ENCODE data around the gene ADCY6.

ADCY6 gene

DNA sequence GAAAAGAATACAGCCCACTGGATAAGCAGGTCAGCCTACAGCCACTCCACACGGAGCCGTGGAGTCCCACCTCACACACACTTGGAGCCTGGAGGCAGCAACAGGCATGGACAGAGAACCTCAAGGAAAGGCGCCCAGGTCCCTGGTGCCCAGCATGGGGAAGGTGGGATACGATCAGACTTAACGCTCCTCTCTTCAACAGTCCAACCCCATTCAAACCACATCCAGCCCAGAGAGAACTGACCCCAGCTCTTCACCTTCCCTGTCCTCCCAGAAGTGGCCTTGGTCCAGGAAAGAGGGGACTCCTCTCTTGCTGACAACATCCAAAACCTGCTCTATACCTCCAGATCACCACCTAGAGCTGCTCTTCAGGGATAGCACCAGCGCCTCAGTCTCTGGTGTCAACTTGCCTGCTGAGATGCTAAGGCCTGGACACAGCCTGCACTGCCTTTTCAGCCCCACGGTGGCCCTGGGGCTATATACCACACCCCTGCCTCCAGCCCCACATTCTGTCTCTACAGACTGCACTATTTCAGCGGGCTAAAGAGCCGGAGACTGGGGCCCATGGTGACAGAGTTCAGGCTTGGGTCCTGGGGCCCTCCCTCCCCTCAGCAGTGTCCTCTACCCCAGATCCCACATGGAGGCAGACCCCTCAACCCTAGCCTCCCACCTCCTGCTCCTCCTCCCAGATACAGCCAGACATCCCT, 7.0 kb downstream of the ADCY6 start:
- H3K9me3 ChIP-seq (ENCODE audit: control insufficient read depth in 1 of 2, low read length in 2 of 2), result no peaks in the 10 kb centered on the region
- H3K4me1 ChIP-seq (ENCODE audit: control insufficient read depth in 1 of 2, insufficient read depth in 2 of 2, low read length in 2 of 2), result peaks cover 7 to 22% of the 10 kb centered on the region in 2 donors
- no peak overlapping the region for H3K4me3 ChIP-seq (ENCODE audit: low read depth in 1 of 2, low read length in 2 of 2)
- H3K27ac ChIP-seq (ENCODE audit: low read length), result no peak overlapping the region
- H3K36me3 ChIP-seq (ENCODE audit: control insufficient read depth in 1 of 2, insufficient read depth in 2 of 2, low read length in 2 of 2), result peaks cover 4 to 6% of the 10 kb centered on the region in 2 donors
- H3K27me3 ChIP-seq (ENCODE audit: low read depth, low read length), result no peaks in the 10 kb centered on the region

GRCh38 chr12:48780381-48781025, 8.4 kb downstream of the ADCY6 start:
- Histone ChIP-seq H3K36me3 (ENCODE audit: control insufficient read depth in 1 of 2, insufficient read depth in 2 of 2, low read length in 2 of 2) (peaks cover 5 to 13% of the 10 kb centered on the region in 2 donors), H3K9me3 (ENCODE audit: control insufficient read depth in 1 of 2, low read length in 2 of 2) (no peaks in the 10 kb centered on the region), H3K27me3 (ENCODE audit: low read depth, low read length) (no peaks in the 10 kb centered on the region), H3K4me3 (ENCODE audit: low read depth in 1 of 2, low read length in 2 of 2) (no peak overlapping the region), H3K27ac (ENCODE audit: low read length) (peak overlapping the region; percentile 23), H3K4me1 (ENCODE audit: control insufficient read depth in 1 of 2, insufficient read depth in 2 of 2, low read length in 2 of 2) (peaks cover 7 to 22% of the 10 kb centered on the region in 2 donors)

DNA sequence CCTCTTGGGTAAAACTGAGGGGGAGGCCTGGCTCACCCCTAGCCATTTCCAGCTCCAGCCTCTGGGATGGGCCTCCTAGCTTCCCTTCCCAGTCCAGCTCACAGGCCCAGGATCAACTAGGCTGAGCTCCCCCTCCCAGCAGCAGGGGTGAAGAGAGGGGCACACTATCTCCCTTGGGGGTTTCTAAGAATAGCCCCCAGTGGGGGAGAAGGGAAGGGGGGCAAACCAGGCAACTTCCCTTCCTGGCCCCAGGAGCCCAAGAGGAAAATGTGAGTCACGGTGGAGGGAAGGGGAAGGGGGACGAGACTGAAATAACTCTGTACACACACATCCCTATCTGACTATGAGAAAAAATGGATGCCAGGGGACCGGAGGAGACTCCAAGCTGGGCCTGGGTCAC, 9.0 kb downstream of the ADCY6 start:
- H3K27ac ChIP-seq (ENCODE audit: low read length), result peak overlapping the region; percentile 23
- H3K36me3 ChIP-seq (ENCODE audit: control insufficient read depth in 1 of 2, insufficient read depth in 2 of 2, low read length in 2 of 2), result peaks cover 10 to 19% of the 10 kb centered on the region in 2 donors
- H3K4me3 ChIP-seq (ENCODE audit: low read depth in 1 of 2, low read length in 2 of 2), result no peak overlapping the region
- no peaks in the 10 kb centered on the region for H3K27me3 ChIP-seq (ENCODE audit: low read depth, low read length)
- H3K9me3 ChIP-seq (ENCODE audit: control insufficient read depth in 1 of 2, low read length in 2 of 2), result no peaks in the 10 kb centered on the region
- peaks cover 7 to 22% of the 10 kb centered on the region in 2 donors for H3K4me1 ChIP-seq (ENCODE audit: control insufficient read depth in 1 of 2, insufficient read depth in 2 of 2, low read length in 2 of 2)

GRCh38 chr12:48777501-48778400, 11.1 kb downstream of the ADCY6 start:
- Histone ChIP-seq H3K9me3 (ENCODE audit: control insufficient read depth in 1 of 2, low read length in 2 of 2) (no peaks in the 10 kb centered on the region), H3K36me3 (ENCODE audit: control insufficient read depth in 1 of 2, insufficient read depth in 2 of 2, low read length in 2 of 2) (peaks cover 20 to 39% of the 10 kb centered on the region in 2 donors), H3K27ac (ENCODE audit: low read length) (no peak overlapping the region), H3K4me3 (ENCODE audit: low read depth in 1 of 2, low read length in 2 of 2) (no peak overlapping the region), H3K27me3 (ENCODE audit: low read depth, low read length) (no peaks in the 10 kb centered on the region), H3K4me1 (ENCODE audit: control insufficient read depth in 1 of 2, insufficient read depth in 2 of 2, low read length in 2 of 2) (peaks cover 7 to 22% of the 10 kb centered on the region in 2 donors)

DNA sequence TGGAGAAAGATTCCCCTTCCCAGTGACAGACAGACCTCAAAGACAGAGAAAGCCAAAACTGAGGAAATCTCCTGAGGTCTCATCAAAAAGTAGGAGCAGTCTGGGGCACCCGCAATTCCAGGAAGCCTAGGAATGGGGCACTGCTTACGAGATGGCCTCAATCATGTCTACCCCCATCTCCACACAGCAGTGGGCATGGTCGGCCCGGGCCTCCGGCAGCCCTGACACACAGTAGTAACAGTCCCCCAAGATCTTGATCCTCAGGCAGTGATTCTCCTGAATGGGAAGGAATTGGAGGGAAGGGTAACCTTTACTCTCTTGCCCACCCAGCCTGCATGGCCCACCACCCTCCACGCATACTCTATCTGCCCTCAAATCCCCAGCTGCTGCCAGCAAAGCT, 11.9 kb downstream of the ADCY6 start:
- Histone ChIP-seq H3K27me3 (ENCODE audit: low read depth, low read length) (no peaks in the 10 kb centered on the region), H3K27ac (ENCODE audit: low read length) (no peak overlapping the region), H3K4me3 (ENCODE audit: low read depth in 1 of 2, low read length in 2 of 2) (no peak overlapping the region), H3K9me3 (ENCODE audit: control insufficient read depth in 1 of 2, low read length in 2 of 2) (no peaks in the 10 kb centered on the region), H3K36me3 (ENCODE audit: control insufficient read depth in 1 of 2, insufficient read depth in 2 of 2, low read length in 2 of 2) (peaks cover 27 to 42% of the 10 kb centered on the region in 2 donors), H3K4me1 (ENCODE audit: control insufficient read depth in 1 of 2, insufficient read depth in 2 of 2, low read length in 2 of 2) (peaks cover 7 to 17% of the 10 kb centered on the region in 2 donors)

GRCh38 chr12:48775991-48776649, 12.8 kb downstream of the ADCY6 start:
- H3K27ac ChIP-seq (ENCODE audit: low read length), result no peak overlapping the region
- no peak overlapping the region for H3K4me3 ChIP-seq (ENCODE audit: low read depth in 1 of 2, low read length in 2 of 2)
- H3K27me3 ChIP-seq (ENCODE audit: low read depth, low read length), result no peaks in the 10 kb centered on the region
- H3K36me3 ChIP-seq (ENCODE audit: control insufficient read depth in 1 of 2, insufficient read depth in 2 of 2, low read length in 2 of 2), result peaks cover 35 to 51% of the 10 kb centered on the region in 2 donors
- H3K4me1 ChIP-seq (ENCODE audit: control insufficient read depth in 1 of 2, insufficient read depth in 2 of 2, low read length in 2 of 2), result peaks cover 7 to 12% of the 10 kb centered on the region in 2 donors
- no peaks in the 10 kb centered on the region for H3K9me3 ChIP-seq (ENCODE audit: control insufficient read depth in 1 of 2, low read length in 2 of 2)

DNA sequence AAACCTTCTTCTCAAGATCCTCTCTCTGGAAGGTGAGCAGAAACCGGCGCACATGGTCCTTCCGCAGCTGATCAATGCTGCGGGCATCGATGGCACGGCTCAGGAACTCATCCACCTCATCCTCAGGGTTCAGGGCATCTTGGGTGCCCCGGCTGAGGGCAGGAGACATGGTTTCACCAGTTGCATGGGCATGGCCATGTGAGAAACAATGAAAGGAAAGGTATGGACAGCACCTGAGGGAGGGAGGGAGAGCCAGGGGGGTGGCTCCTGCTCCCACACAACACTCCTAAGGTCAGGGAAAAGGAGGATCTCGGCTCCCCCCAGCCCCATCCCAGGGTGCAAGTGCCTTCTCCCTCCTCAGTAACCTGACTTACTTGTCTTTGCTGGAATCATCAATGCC, 13.6 kb downstream of the ADCY6 start:
- no peak overlapping the region for H3K27ac ChIP-seq (ENCODE audit: low read length)
- peaks cover 6 to 8% of the 10 kb centered on the region in 2 donors for H3K4me1 ChIP-seq (ENCODE audit: control insufficient read depth in 1 of 2, insufficient read depth in 2 of 2, low read length in 2 of 2)
- peaks cover 41 to 58% of the 10 kb centered on the region in 2 donors for H3K36me3 ChIP-seq (ENCODE audit: control insufficient read depth in 1 of 2, insufficient read depth in 2 of 2, low read length in 2 of 2)
- H3K27me3 ChIP-seq (ENCODE audit: low read depth, low read length), result no peaks in the 10 kb centered on the region
- no peak overlapping the region for H3K4me3 ChIP-seq (ENCODE audit: low read depth in 1 of 2, low read length in 2 of 2)
- H3K9me3 ChIP-seq (ENCODE audit: control insufficient read depth in 1 of 2, low read length in 2 of 2), result no peaks in the 10 kb centered on the region

DNA sequence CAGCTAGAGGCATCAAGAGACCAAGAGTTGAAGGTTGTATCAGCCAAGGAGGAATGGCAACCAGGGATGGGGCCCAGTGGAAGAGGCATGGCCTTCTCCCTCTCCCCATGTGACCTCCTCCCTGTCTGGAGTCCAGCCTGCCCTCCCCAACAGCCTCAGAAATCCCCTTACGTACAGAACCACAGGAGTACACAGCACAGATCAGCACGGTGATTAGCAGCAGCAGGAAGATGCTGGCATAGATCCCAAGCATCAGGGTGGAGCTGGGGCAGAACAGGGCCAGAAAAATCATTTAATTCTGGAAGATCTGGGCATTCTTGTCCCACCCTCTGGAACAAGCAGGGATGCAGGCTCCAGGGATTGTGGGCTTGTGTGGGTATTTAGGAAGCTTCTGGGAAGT, 14.4 kb downstream of the ADCY6 start:
- H3K4me1 ChIP-seq (ENCODE audit: control insufficient read depth in 1 of 2, insufficient read depth in 2 of 2, low read length in 2 of 2), result no peaks in the 10 kb centered on the region

GRCh38 chr12:48773686-48774085, 15.2 kb downstream of the ADCY6 start:
- H3K4me3 ChIP-seq (ENCODE audit: low read depth in 1 of 2, low read length in 2 of 2), result no peak overlapping the region
- H3K4me1 ChIP-seq (ENCODE audit: control insufficient read depth in 1 of 2, insufficient read depth in 2 of 2, low read length in 2 of 2), result no peaks in the 10 kb centered on the region
- H3K27ac ChIP-seq (ENCODE audit: low read length), result no peak overlapping the region
- no peaks in the 10 kb centered on the region for H3K27me3 ChIP-seq (ENCODE audit: low read depth, low read length)
- H3K36me3 ChIP-seq (ENCODE audit: control insufficient read depth in 1 of 2, insufficient read depth in 2 of 2, low read length in 2 of 2), result peaks cover 44 to 70% of the 10 kb centered on the region in 2 donors
- no peaks in the 10 kb centered on the region for H3K9me3 ChIP-seq (ENCODE audit: control insufficient read depth in 1 of 2, low read length in 2 of 2)

More for the DNA sequence above, 14.4 kb downstream of the ADCY6 start:
- no peaks in the 10 kb centered on the region for H3K27me3 ChIP-seq (ENCODE audit: low read depth, low read length)
- H3K36me3 ChIP-seq (ENCODE audit: control insufficient read depth in 1 of 2, insufficient read depth in 2 of 2, low read length in 2 of 2), result peaks cover 42 to 62% of the 10 kb centered on the region in 2 donors
- H3K9me3 ChIP-seq (ENCODE audit: control insufficient read depth in 1 of 2, low read length in 2 of 2), result no peaks in the 10 kb centered on the region
- H3K27ac ChIP-seq (ENCODE audit: low read length), result no peak overlapping the region
- H3K4me3 ChIP-seq (ENCODE audit: low read depth in 1 of 2, low read length in 2 of 2), result no peak overlapping the region

GRCh38 chr12:48771588-48772112, 17.2 kb downstream of the ADCY6 start:
- H3K36me3 ChIP-seq (ENCODE audit: control insufficient read depth in 1 of 2, insufficient read depth in 2 of 2, low read length in 2 of 2), result peaks cover 43 to 90% of the 10 kb centered on the region in 2 donors

More at GRCh38 chr12:48771588-48772112, 17.2 kb downstream of the ADCY6 start:
- Histone ChIP-seq H3K27me3 (ENCODE audit: low read depth, low read length) (no peaks in the 10 kb centered on the region), H3K4me1 (ENCODE audit: control insufficient read depth in 1 of 2, insufficient read depth in 2 of 2, low read length in 2 of 2) (peaks cover 0 to 6% of the 10 kb centered on the region in 2 donors), H3K9me3 (ENCODE audit: control insufficient read depth in 1 of 2, low read length in 2 of 2) (no peaks in the 10 kb centered on the region), H3K4me3 (ENCODE audit: low read depth in 1 of 2, low read length in 2 of 2) (no peak overlapping the region), H3K27ac (ENCODE audit: low read length) (no peak overlapping the region)
